Sigmoid colon (tissue), 7 donors: ENCODE measurements around the gene MMP13. TPM values are rescaled to one million over a fixed set of nuclear protein-coding genes. Genes with fewer than 3 reads are reported as not detected.

ENCODE experiments used
- DNase-seq: peaks from one replicate; pipeline ENCODE4 v3.0.0-alpha.2; 2019
- H3K27ac ChIP-seq, 4 donors: fragments of 200-600 bp; sonication (generic); one replicate each; pipeline ENCODE4 v1.5.1; 2016 to 2019; ENCODE audit warnings: mild to moderate bottlenecking in 1 of 4
- H3K27me3 ChIP-seq, 3 donors: fragments of 200-600 bp; sonication (generic); one replicate each; pipeline ENCODE4 v1.5.1; 2019; ENCODE audit warnings: mild to moderate bottlenecking in 1 of 3
- H3K36me3 ChIP-seq, 4 donors: fragments of 200-600 bp; sonication (generic); one replicate each; pipeline ENCODE4 v1.5.1; 2016 to 2019
- H3K4me1 ChIP-seq, 4 donors: fragments of 200-600 bp; sonication (generic); one replicate each; pipeline ENCODE4 v1.5.1; 2017 to 2019
- H3K4me3 ChIP-seq, 4 donors: fragments of 200-600 bp; sonication (generic); one replicate each; pipeline ENCODE4 v1.5.1; 2017 to 2019; ENCODE audit warnings: mild to moderate bottlenecking in 2 of 4, moderate library complexity in 1 of 4
- H3K9me3 ChIP-seq, 4 donors: fragments of 200-600 bp in 3 of 4; sonication (generic) in 3 of 4; one replicate each; pipeline versions ENCODE4 v1.5.1 to v1.6.1; 2013 to 2019
- EP300 ChIP-seq, 4 donors: sonication (generic); formaldehyde crosslinking; IDR thresholded peaks; one replicate each; pipeline ENCODE4 v1.6.1; 2017; ENCODE audit warnings: antibody characterized with exemption in 4 of 4
- POLR2A ChIP-seq, 2 donors: fragments of 450-650 bp; IDR thresholded peaks; one replicate each; pipeline ENCODE4 v1.6.1; 2016; ENCODE audit warnings: antibody characterized with exemption in 2 of 2, mild to moderate bottlenecking in 2 of 2, moderate library complexity in 2 of 2
- POLR2AphosphoS5 ChIP-seq, 4 donors: sonication (generic); formaldehyde crosslinking; IDR thresholded peaks; one replicate each; pipeline ENCODE4 v1.6.1; 2017; ENCODE audit warnings: antibody characterized with exemption in 4 of 4
- WGBS, 2 donors: extraction: QIAGEN DNeasy Blood & Tissue Kit; methylation state at CpG; one replicate each; pipeline ENCODE4 v1.1.7; 2013; 5-methylcytosine and 5-hydroxymethylcytosine counted together
- intact Hi-C: fragments of 100-400 bp; cut with DNase I; formaldehyde crosslinking; loops from one replicate; pipeline ENCODE4 v1.15.1; 2023
- polyA plus RNA-seq, 3 donors: library from polyadenylated mRNA; stranded (reverse); fragments of 200-250 nt; gene quantifications; one replicate each; pipeline ENCODE4 v1.2.3, GENCODE V29; 2013
- total RNA-seq, 4 donors: library from RNA; depleted of rRNA; stranded (reverse); fragments of >200 nt; gene quantifications; one replicate each; pipeline ENCODE4 v1.1.0, GENCODE V29; 2016
- TF ChIP-seq, protein P1 (sequence below), 4 experiments: fragments of 450-650 bp in 3 of 4; fragments of 200-600 bp in 1 of 4; IDR thresholded peaks; one replicate each; pipeline ENCODE4 v1.5.1; 2016 to 2019; ENCODE audit warnings: antibody characterized with exemption in 4 of 4, mild to moderate bottlenecking in 3 of 4, moderate library complexity in 2 of 4
- donor health status: healthy with polysubstance abuse.
- donor health status: Bipolar disorder and iron deficiency.
- donor health status: healthy.

The MMP13 gene
- total and polyA plus RNA-seq, 7 donors: 0.19 to 0.92 TPM; not detected in 5

- H3K9me3 ChIP-seq: no peaks in the 10 kb centered on the region
- intact Hi-C loops: no loop called here
- TF ChIP-seq, protein P1, sequence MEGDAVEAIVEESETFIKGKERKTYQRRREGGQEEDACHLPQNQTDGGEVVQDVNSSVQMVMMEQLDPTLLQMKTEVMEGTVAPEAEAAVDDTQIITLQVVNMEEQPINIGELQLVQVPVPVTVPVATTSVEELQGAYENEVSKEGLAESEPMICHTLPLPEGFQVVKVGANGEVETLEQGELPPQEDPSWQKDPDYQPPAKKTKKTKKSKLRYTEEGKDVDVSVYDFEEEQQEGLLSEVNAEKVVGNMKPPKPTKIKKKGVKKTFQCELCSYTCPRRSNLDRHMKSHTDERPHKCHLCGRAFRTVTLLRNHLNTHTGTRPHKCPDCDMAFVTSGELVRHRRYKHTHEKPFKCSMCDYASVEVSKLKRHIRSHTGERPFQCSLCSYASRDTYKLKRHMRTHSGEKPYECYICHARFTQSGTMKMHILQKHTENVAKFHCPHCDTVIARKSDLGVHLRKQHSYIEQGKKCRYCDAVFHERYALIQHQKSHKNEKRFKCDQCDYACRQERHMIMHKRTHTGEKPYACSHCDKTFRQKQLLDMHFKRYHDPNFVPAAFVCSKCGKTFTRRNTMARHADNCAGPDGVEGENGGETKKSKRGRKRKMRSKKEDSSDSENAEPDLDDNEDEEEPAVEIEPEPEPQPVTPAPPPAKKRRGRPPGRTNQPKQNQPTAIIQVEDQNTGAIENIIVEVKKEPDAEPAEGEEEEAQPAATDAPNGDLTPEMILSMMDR (IDR thresholded peaks at IDR 0.05): no peak
- TF ChIP-seq POLR2A (IDR thresholded peaks at IDR 0.05) (no peak), EP300 (IDR thresholded peaks at IDR 0.05) (no peak), POLR2AphosphoS5 (IDR thresholded peaks at IDR 0.05) (no peak)
Observed at GRCh38 chr11:102986815-102987214, 31.3 kb upstream of the MMP13 start.

DNA sequence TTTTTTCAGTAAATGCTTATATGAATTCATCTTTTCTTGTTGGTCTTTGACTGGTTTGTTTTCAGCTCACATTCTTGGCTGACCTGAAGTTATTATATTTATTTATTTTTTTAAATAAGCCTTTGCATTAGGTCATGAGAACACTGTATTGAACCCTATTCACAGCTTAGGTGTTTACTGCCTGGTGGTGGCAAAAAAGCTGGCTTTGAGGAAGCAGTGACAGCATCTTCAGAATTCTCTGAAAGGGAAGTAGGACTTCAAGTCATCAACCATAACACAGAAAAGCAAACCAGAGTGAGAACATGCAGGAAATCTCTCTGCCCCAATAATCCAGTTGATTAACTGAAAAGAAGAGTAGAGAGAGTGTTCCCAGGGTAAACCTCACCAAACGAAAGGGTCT is 30.3 kb upstream of the MMP13 start:
- 83 to 91% methylated on average over 1 of the region's 1 CpG for WGBS, 2 donors
- no peak for DNase-seq

More at GRCh38 chr11:102986815-102987214, 31.3 kb upstream of the MMP13 start:
- 82 to 85% methylated on average over 2 of the region's 2 CpGs for WGBS, 2 donors
- no peaks in the 10 kb centered on the region for H3K27me3 ChIP-seq
- H3K27ac ChIP-seq: no peak overlapping the region
- no peak overlapping the region for H3K4me3 ChIP-seq
- no peak for DNase-seq
- no peaks in the 10 kb centered on the region for H3K4me1 ChIP-seq
- no peaks in the 10 kb centered on the region for H3K36me3 ChIP-seq

GRCh38 chr11:102983486-102983885 is 28.0 kb upstream of the MMP13 start:
- DNase-seq: no peak
- 77 to 80% methylated on average over 2 of the region's 2 CpGs for WGBS, 2 donors
- Histone ChIP-seq H3K9me3 (no peaks in the 10 kb centered on the region), H3K27ac (no peak overlapping the region), H3K27me3 (no peaks in the 10 kb centered on the region), H3K4me3 (no peak overlapping the region), H3K4me1 (no peaks in the 10 kb centered on the region), H3K36me3 (no peaks in the 10 kb centered on the region)
- TF ChIP-seq, protein P1 (IDR thresholded peaks at IDR 0.05): no peak
- TF ChIP-seq POLR2A (IDR thresholded peaks at IDR 0.05): no peak
- no peak for TF ChIP-seq EP300 (IDR thresholded peaks at IDR 0.05)
- TF ChIP-seq POLR2AphosphoS5 (IDR thresholded peaks at IDR 0.05): no peak
- intact Hi-C loops: no loop called here

More for the DNA sequence above, 30.3 kb upstream of the MMP13 start:
- no peaks in the 10 kb centered on the region for H3K4me1 ChIP-seq
- H3K4me3 ChIP-seq: no peak overlapping the region
- H3K9me3 ChIP-seq: no peaks in the 10 kb centered on the region
- TF ChIP-seq POLR2A (IDR thresholded peaks at IDR 0.05) (no peak), EP300 (IDR thresholded peaks at IDR 0.05) (no peak), POLR2AphosphoS5 (IDR thresholded peaks at IDR 0.05) (no peak)
- TF ChIP-seq, protein P1 (IDR thresholded peaks at IDR 0.05): no peak
- intact Hi-C loops: no loop called here
- no peak overlapping the region for H3K27ac ChIP-seq
- no peaks in the 10 kb centered on the region for H3K27me3 ChIP-seq
- H3K36me3 ChIP-seq: no peaks in the 10 kb centered on the region

- H3K27ac ChIP-seq: no peak overlapping the region
- intact Hi-C loops: no loop called here
- no peak for DNase-seq
- H3K4me3 ChIP-seq: no peak overlapping the region
- TF ChIP-seq, protein P1 (IDR thresholded peaks at IDR 0.05): no peak
- no peak for TF ChIP-seq POLR2AphosphoS5 (IDR thresholded peaks at IDR 0.05)
- no peak for TF ChIP-seq POLR2A (IDR thresholded peaks at IDR 0.05)
- no peak for TF ChIP-seq EP300 (IDR thresholded peaks at IDR 0.05)
- H3K4me1 ChIP-seq: no peaks in the 10 kb centered on the region
- no peaks in the 10 kb centered on the region for H3K27me3 ChIP-seq
- H3K9me3 ChIP-seq: no peaks in the 10 kb centered on the region
- no peaks in the 10 kb centered on the region for H3K36me3 ChIP-seq
Observed at GRCh38 chr11:102981324-102981910, 25.9 kb upstream of the MMP13 start.
